Measurements from ENCODE around the gene ARHGAP26. TPM values are rescaled to one million over a fixed set of nuclear protein-coding genes. Genes with fewer than 3 reads are reported as not detected.

Gene ARHGAP26
- total RNA-seq, 5 donors from 2014 or later (not counting 1 experiment from before 2014, with no cell fraction given) = 22.8 to 49.3 (median 28.3) TPM

GRCh38 chr5:143268388-143268787, 498.2 kb downstream of the ARHGAP26 start:
- ATAC-seq (replicated peaks in 1 of 4) (no peak), DNase-seq (no peak)
- Histone ChIP-seq H3K4me3 (ENCODE audit: control insufficient read depth in 1 of 2, extremely low read depth in 1 of 2, low read length in 1 of 2) (no peak overlapping the region), H3K27me3 (replicated peaks in 1 of 2; ENCODE audit: control insufficient read depth in 2 of 2, extremely low read depth in 1 of 2, insufficient read depth in 2 of 2, low read length in 1 of 2) (no peaks in the 10 kb centered on the region), H3K4me1 (ENCODE audit: control insufficient read depth in 1 of 2, extremely low read depth in 1 of 2, insufficient read depth in 2 of 2, low read length in 2 of 2) (no peaks in the 10 kb centered on the region), H3K36me3 (ENCODE audit: control insufficient read depth in 2 of 2, extremely low read depth in 1 of 2, insufficient read depth in 1 of 2, low read length in 1 of 2) (no peaks in the 10 kb centered on the region), H3K9me3 (peaks cover 6% of the 10 kb centered on the region), H3K27ac (ENCODE audit: low read length) (no peak overlapping the region)
- no peak overlapping the region for H3K27ac Mint-ChIP-seq
- H3K4me3 Mint-ChIP-seq = no peak overlapping the region
- CTCF ChIA-PET = no interaction called here
- peaks cover 11 to 47% (median 31%) of the 10 kb centered on the region in 3 donors for H3K9me3 Mint-ChIP-seq
- WGBS (ENCODE audit: insufficient coverage) = no CpG with 5 or more reads among the region's 2 CpGs
- no peaks in the 10 kb centered on the region for H3K27me3 Mint-ChIP-seq
- no peaks in the 10 kb centered on the region for H3K4me1 Mint-ChIP-seq
- POLR2A ChIA-PET = no interaction called here
- H3K36me3 Mint-ChIP-seq = peaks cover 22% of the 10 kb centered on the region

GRCh38 chr5:143271431-143271830, 501.3 kb downstream of the ARHGAP26 start:
- H3K27ac Mint-ChIP-seq = no peak overlapping the region
- no peak for ATAC-seq (replicated peaks in 1 of 4)
- H3K36me3 ChIP-seq (ENCODE audit: control insufficient read depth in 2 of 2, extremely low read depth in 1 of 2, insufficient read depth in 1 of 2, low read length in 1 of 2) = no peaks in the 10 kb centered on the region
- H3K4me1 Mint-ChIP-seq = peaks cover 0 to 2% (median 2%) of the 10 kb centered on the region in 3 donors
- WGBS (ENCODE audit: insufficient coverage) = no CpG with 5 or more reads among the region's 2 CpGs
- H3K4me3 Mint-ChIP-seq = no peak overlapping the region
- no peaks in the 10 kb centered on the region for H3K4me1 ChIP-seq (ENCODE audit: control insufficient read depth in 1 of 2, extremely low read depth in 1 of 2, insufficient read depth in 2 of 2, low read length in 2 of 2)
- H3K36me3 Mint-ChIP-seq = peaks cover 26% of the 10 kb centered on the region
- H3K9me3 ChIP-seq = peaks cover 6% of the 10 kb centered on the region
- peaks cover 14 to 40% (median 23%) of the 10 kb centered on the region in 3 donors for H3K9me3 Mint-ChIP-seq
- no peak for DNase-seq
- no peaks in the 10 kb centered on the region for H3K27me3 Mint-ChIP-seq
- no peak overlapping the region for H3K4me3 ChIP-seq (ENCODE audit: control insufficient read depth in 1 of 2, extremely low read depth in 1 of 2, low read length in 1 of 2)
- H3K27me3 ChIP-seq (replicated peaks in 1 of 2; ENCODE audit: control insufficient read depth in 2 of 2, extremely low read depth in 1 of 2, insufficient read depth in 2 of 2, low read length in 1 of 2) = no peaks in the 10 kb centered on the region
- H3K27ac ChIP-seq (ENCODE audit: low read length) = no peak overlapping the region
- ChIA-PET POLR2A (no interaction called here), CTCF (no interaction called here)

GRCh38 chr5:143274952-143275351, 504.8 kb downstream of the ARHGAP26 start:
- Histone ChIP-seq H3K4me3 (ENCODE audit: control insufficient read depth in 1 of 2, extremely low read depth in 1 of 2, low read length in 1 of 2) (no peak overlapping the region), H3K27me3 (replicated peaks in 1 of 2; ENCODE audit: control insufficient read depth in 2 of 2, extremely low read depth in 1 of 2, insufficient read depth in 2 of 2, low read length in 1 of 2) (no peaks in the 10 kb centered on the region), H3K4me1 (ENCODE audit: control insufficient read depth in 1 of 2, extremely low read depth in 1 of 2, insufficient read depth in 2 of 2, low read length in 2 of 2) (no peaks in the 10 kb centered on the region), H3K9me3 (no peaks in the 10 kb centered on the region), H3K27ac (ENCODE audit: low read length) (no peak overlapping the region), H3K36me3 (ENCODE audit: control insufficient read depth in 2 of 2, extremely low read depth in 1 of 2, insufficient read depth in 1 of 2, low read length in 1 of 2) (peaks cover 0 to 12% of the 10 kb centered on the region in 2 donors)
- H3K27ac Mint-ChIP-seq = no peak overlapping the region
- H3K36me3 Mint-ChIP-seq = peaks cover 35% of the 10 kb centered on the region
- H3K27me3 Mint-ChIP-seq = no peaks in the 10 kb centered on the region
- peaks cover 0 to 4% (median 2%) of the 10 kb centered on the region in 3 donors for H3K4me1 Mint-ChIP-seq
- POLR2A ChIA-PET = no interaction called here
- no peak overlapping the region for H3K4me3 Mint-ChIP-seq
- peaks cover 0 to 7% (median 7%) of the 10 kb centered on the region in 3 donors for H3K9me3 Mint-ChIP-seq
- no peak for DNase-seq
- 75% methylated on average over 1 of the region's 1 CpG for WGBS (ENCODE audit: insufficient coverage)
- CTCF ChIA-PET = no interaction called here
- no peak for ATAC-seq (replicated peaks in 1 of 4)

- DNase-seq (no peak), ATAC-seq (replicated peaks in 1 of 4) (no peak)
- no peaks in the 10 kb centered on the region for H3K27me3 ChIP-seq (replicated peaks in 1 of 2; ENCODE audit: control insufficient read depth in 2 of 2, extremely low read depth in 1 of 2, insufficient read depth in 2 of 2, low read length in 1 of 2)
- WGBS (ENCODE audit: insufficient coverage) = no CpG with 5 or more reads among the region's 6 CpGs
- POLR2A ChIA-PET = no interaction called here
- no peaks in the 10 kb centered on the region for H3K9me3 ChIP-seq
- peaks cover 0 to 6% (median 3%) of the 10 kb centered on the region in 3 donors for H3K9me3 Mint-ChIP-seq
- CTCF ChIA-PET = no interaction called here
- H3K36me3 ChIP-seq (ENCODE audit: control insufficient read depth in 2 of 2, extremely low read depth in 1 of 2, insufficient read depth in 1 of 2, low read length in 1 of 2) = peaks cover 0 to 13% of the 10 kb centered on the region in 2 donors
- H3K4me3 ChIP-seq (ENCODE audit: control insufficient read depth in 1 of 2, extremely low read depth in 1 of 2, low read length in 1 of 2) = no peak overlapping the region
- no peaks in the 10 kb centered on the region for H3K4me1 ChIP-seq (ENCODE audit: control insufficient read depth in 1 of 2, extremely low read depth in 1 of 2, insufficient read depth in 2 of 2, low read length in 2 of 2)
- no peak overlapping the region for H3K27ac ChIP-seq (ENCODE audit: low read length)
- H3K36me3 Mint-ChIP-seq = peaks cover 40% of the 10 kb centered on the region
- H3K27me3 Mint-ChIP-seq = no peaks in the 10 kb centered on the region
- peaks cover 0 to 5% (median 2%) of the 10 kb centered on the region in 3 donors for H3K4me1 Mint-ChIP-seq
- no peak overlapping the region for H3K27ac Mint-ChIP-seq
- no peak overlapping the region for H3K4me3 Mint-ChIP-seq
Measured at GRCh38 chr5:143275512-143276363, 505.6 kb downstream of the ARHGAP26 start.

GRCh38 chr5:143277536-143277935, 507.4 kb downstream of the ARHGAP26 start:
- peaks cover 0 to 5% (median 2%) of the 10 kb centered on the region in 3 donors for H3K4me1 Mint-ChIP-seq
- H3K36me3 Mint-ChIP-seq = peaks cover 52% of the 10 kb centered on the region
- no CpG with 5 or more reads among the region's 2 CpGs for WGBS (ENCODE audit: insufficient coverage)
- H3K9me3 Mint-ChIP-seq = peaks cover 0 to 3% (median 0%) of the 10 kb centered on the region in 3 donors
- no peaks in the 10 kb centered on the region for H3K27me3 Mint-ChIP-seq
- H3K27ac Mint-ChIP-seq = no peak overlapping the region
- ATAC-seq (replicated peaks in 1 of 4) (no peak), DNase-seq (no peak)
- ChIA-PET POLR2A (no interaction called here), CTCF (interaction anchor here in 1 of 2 donors (1.6 kb wide), 1 partner anchor 8 kb away, joined by 8 read pairs; no protein-coding TSS in a partner anchor)
- Histone ChIP-seq H3K4me1 (ENCODE audit: control insufficient read depth in 1 of 2, extremely low read depth in 1 of 2, insufficient read depth in 2 of 2, low read length in 2 of 2) (no peaks in the 10 kb centered on the region), H3K27me3 (replicated peaks in 1 of 2; ENCODE audit: control insufficient read depth in 2 of 2, extremely low read depth in 1 of 2, insufficient read depth in 2 of 2, low read length in 1 of 2) (no peaks in the 10 kb centered on the region), H3K9me3 (no peaks in the 10 kb centered on the region), H3K4me3 (ENCODE audit: control insufficient read depth in 1 of 2, extremely low read depth in 1 of 2, low read length in 1 of 2) (no peak overlapping the region), H3K36me3 (ENCODE audit: control insufficient read depth in 2 of 2, extremely low read depth in 1 of 2, insufficient read depth in 1 of 2, low read length in 1 of 2) (peaks cover 0 to 28% of the 10 kb centered on the region in 2 donors), H3K27ac (ENCODE audit: low read length) (no peak overlapping the region)
- H3K4me3 Mint-ChIP-seq = no peak overlapping the region
